Choroid plexus epithelial cell (primary cell): ENCODE measurements around the gene KLRD1.
"Not testable (repeated sequence)": the region's sequence is repeated elsewhere in the genome, so short reads cannot be mapped to it uniquely, and the experiment has no call there.

ENCODE experiments used
- DNase-seq: peaks from one replicate; pipeline ENCODE4 v3.0.0-alpha.2; 2010; ENCODE audit warnings: low read depth
- H3K4me3 ChIP-seq: 2 replicates; pipeline ENCODE4 v1.5.1; 2011; ENCODE audit warnings: low read depth, mild to moderate bottlenecking, control low read depth, low read length, moderate library complexity
- TF ChIP-seq, protein P1 (sequence below): conservative IDR thresholded peaks from 2 replicates; pipeline ENCODE4 v1.5.1; 2011; ENCODE audit warnings: low read depth, mild to moderate bottlenecking, control low read depth, inconsistent platforms, low read length, moderate library complexity

Gene KLRD1

DNA sequence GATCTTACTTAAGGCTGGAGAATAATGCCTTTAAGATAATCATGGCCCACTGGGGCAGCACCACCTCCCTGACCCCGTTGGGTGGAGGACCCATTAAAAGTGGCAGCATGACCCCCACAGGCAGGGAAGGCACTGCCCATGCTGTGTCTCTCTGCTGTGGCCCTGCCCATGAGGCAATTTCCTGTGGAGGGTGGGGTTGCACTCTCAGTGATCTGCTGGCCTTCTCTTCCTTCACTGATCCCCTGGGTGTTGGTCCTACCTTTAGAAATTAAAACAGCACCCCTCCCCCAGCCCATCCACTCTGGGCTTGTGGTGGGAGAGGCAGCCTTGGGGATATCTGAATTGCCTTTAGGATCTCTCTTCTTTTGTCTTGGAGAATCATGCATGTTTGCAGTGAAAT, 64.9 kb downstream of the KLRD1 start:
- DNase-seq = no peak
- no peak overlapping the region for H3K4me3 ChIP-seq
- TF ChIP-seq, protein P1, sequence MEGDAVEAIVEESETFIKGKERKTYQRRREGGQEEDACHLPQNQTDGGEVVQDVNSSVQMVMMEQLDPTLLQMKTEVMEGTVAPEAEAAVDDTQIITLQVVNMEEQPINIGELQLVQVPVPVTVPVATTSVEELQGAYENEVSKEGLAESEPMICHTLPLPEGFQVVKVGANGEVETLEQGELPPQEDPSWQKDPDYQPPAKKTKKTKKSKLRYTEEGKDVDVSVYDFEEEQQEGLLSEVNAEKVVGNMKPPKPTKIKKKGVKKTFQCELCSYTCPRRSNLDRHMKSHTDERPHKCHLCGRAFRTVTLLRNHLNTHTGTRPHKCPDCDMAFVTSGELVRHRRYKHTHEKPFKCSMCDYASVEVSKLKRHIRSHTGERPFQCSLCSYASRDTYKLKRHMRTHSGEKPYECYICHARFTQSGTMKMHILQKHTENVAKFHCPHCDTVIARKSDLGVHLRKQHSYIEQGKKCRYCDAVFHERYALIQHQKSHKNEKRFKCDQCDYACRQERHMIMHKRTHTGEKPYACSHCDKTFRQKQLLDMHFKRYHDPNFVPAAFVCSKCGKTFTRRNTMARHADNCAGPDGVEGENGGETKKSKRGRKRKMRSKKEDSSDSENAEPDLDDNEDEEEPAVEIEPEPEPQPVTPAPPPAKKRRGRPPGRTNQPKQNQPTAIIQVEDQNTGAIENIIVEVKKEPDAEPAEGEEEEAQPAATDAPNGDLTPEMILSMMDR = no peak

DNA sequence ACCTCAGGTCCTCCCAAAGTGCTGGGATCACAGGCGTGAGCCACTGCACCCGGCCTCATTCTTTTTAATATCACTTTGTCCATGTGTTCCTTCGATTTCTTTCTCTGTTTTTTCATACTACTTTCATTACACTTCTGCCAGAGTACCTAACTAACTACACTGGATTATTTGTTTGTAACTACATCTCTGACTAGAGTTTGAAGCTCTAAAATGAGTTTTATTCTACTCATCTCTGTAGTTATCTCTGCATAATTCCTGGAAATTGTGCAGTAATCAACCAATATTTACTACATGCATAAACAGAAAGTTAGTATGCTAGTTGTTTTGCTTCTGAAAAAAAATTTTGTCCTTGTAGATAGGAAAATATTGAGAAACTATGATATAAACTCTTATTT, 67.0 kb downstream of the KLRD1 start:
- TF ChIP-seq, protein P1 = no peak
- no peak overlapping the region for H3K4me3 ChIP-seq
- DNase-seq = no peak

DNA sequence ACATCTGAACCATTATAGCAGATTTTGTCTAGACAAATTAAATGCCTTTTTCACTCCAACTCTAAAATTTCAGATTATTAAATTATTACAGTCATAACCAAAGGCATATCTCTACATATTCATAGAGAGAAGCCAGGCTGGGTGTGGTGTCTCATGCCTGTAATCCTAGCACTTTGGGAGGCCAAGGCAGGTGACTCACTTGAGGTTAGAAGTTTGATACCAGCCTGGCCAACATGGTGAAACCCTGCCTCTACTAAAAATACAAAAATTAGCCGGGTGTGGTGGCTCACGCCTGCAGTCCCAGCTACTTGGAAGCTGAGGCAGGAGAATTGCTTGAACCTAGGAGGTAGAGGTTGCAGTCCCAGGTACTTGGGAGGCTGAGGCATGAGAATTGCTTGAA, 71.1 kb downstream of the KLRD1 start:
- not testable (repeated sequence) for DNase-seq, H3K4me3 ChIP-seq
